Measurements from ENCODE around the gene KLHL29.
A peak's percentile ranks its signal among the peaks of the same experiment; 100 is the strongest.
"Not testable (repeated sequence)": the region's sequence is repeated elsewhere in the genome, so short reads cannot be mapped to it uniquely, and the experiment has no call there.

The KLHL29 gene

DNA sequence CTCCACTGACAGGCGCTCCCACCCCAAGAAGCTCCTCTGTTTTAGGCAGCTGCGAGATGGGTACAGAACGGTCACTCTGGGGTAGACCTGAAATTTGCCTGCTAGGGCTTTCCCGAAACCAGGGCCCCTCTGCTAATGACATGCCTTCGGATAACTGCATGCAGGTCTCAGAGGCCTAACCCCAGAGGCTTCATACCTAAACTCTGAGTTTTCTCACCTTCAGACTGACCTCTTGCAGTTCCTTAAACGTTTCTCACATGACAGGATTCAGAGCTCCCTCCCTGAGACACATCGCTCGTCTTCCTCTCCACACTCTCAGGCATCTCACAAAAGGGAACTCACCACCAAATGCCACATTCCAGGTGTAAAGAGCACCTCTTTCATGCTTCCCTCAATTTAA lies 11.3 kb upstream of the KLHL29 start:
- DNase-seq = no peak

- DNase-seq = no peak
Measured at GRCh38 chr2:23375448-23375847, 9.5 kb upstream of the KLHL29 start.

DNA sequence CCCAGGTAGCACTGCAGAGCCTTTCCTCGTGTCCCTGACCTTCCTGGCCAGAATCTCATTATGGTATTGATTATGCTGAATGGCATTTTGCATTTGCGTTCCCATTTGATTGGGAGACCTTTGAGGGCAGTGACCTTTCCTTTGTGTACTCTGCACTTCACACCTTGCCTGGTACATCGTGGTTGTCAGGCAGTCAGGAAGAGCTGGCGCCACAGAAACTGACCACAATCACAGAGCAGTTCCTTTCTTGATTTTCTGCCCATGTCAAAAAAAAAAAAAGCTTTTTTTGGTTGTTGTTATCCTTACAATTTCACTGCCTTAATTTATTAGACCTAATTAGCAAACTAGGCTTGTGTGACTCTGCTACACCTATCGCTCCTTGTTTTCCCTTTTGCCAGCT lies 8.9 kb upstream of the KLHL29 start:
- no peak for DNase-seq

DNA sequence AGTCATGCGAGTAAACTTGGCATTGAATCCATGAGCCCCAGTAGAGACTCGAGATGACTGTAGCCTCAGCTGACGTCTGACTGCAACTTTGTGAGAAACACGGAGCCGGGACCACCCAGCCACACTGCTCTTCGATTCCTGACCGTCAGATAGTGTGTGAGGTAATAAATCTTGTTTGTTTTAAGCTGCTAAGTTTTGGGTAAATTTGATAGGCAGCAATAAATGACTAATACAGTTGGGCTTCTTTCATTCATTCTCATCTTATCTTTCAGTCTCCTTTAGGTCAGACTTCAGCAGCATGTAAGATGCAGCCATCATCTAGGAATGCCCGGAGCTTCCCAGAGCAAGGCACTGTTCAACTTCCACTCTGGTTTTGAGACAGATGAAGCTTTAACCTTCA lies 8.0 kb upstream of the KLHL29 start:
- no peak for DNase-seq

- DNase-seq = no peak
Measured at GRCh38 chr2:23377771-23378170, 7.2 kb upstream of the KLHL29 start.

GRCh38 chr2:23378496-23378895 lies 6.5 kb upstream of the KLHL29 start:
- no peak for DNase-seq

GRCh38 chr2:23379220-23379695 lies 5.7 kb upstream of the KLHL29 start:
- no peak for DNase-seq

DNA sequence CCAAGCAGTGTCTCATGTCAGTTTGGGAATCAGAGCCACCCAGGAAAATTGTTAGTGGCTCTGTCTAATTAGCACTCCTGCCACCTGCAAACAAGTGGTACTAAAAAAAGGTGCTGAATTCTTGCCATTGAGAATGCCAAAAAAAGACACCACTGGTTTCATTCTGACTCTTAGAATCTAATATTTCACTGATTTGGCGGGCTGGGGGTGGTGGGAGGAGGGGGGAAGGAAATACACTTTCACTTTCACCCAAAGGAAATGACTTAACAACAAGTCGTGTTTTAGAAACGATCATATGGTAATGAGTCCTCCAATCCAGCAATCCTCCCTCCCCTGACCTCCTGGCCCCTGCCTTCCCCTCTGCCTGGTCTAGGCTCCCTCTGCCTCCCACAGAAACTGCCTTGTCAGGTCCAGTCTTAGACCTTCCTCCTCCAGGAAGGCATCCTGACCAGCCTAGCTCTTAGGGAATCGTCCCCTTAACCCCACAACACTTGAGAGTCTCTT lies 4.4 kb upstream of the KLHL29 start:
- peak; percentile 68 for DNase-seq

- peak; percentile 67 for DNase-seq
Measured at GRCh38 chr2:23381084-23381483, 3.9 kb upstream of the KLHL29 start.

- no peak for DNase-seq
Measured at GRCh38 chr2:23381485-23381884, 3.5 kb upstream of the KLHL29 start.

DNA sequence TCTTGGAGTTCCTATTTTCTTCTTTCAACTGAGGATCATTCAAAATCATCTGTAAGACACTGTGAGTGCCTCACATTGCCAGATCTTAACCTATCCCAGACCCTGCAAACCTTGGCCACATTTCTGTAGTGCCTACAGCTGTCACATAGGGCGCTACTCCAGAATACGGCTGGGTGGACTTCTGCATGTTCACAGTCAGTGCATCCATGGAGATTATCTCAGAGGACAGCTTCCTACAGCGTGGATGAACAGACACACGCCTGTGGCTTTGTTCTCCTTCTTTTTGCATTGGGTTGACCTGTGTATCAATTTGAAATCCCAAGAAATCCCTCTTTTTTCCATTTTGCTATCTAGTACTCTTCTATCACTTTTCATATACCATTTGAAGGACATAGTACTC lies 1.9 kb upstream of the KLHL29 start:
- no peak for DNase-seq

GRCh38 chr2:23385351-23385747 lies 370 bp downstream of the KLHL29 start:
- DNase-seq = peak; percentile 30

GRCh38 chr2:23385748-23386338 lies 864 bp downstream of the KLHL29 start:
- no peak for DNase-seq

DNA sequence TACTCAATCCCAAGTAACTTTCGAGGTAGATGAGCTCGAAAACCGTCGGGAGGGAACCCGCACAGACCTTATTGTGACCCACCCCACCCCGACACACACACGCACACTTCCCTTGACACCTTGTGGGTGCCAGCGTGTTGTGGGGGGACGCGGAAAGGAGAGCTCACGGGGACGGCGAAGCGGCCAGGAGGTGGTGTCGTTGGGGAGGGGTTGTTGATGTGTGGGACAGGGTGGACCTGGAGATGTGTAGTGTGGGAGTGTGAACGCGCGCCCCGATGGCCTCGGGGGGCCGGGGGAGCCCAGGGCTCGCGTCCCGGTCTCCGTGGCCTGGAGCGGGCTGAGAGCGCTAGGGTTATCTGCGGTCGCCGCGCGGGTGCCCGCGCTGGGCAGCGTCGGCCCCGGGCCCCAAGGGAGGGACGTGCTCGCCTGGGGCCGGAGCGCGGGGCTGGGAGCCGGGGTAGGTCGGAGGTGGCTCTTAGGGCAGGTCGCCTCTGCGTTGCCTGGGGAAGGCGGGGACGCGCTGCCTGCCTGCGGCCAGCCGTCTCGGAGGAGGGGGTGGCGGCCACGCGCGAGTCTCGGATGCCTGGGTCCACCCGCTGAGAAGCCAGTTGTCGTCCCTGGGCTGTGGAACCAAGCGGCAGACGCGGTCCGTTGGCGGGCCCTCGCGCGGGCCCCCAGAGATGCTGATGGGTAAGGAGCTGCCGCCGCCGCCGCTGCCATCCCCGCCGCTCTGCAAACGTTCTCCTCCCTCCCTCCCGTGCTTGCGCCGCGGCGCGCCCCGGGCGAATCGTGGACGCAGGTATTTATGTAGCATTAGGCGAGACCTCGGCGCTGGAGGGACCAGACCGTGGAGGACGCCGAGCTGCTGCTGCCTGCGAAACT lies 1.6 kb downstream of the KLHL29 start:
- DNase-seq = no peak

DNA sequence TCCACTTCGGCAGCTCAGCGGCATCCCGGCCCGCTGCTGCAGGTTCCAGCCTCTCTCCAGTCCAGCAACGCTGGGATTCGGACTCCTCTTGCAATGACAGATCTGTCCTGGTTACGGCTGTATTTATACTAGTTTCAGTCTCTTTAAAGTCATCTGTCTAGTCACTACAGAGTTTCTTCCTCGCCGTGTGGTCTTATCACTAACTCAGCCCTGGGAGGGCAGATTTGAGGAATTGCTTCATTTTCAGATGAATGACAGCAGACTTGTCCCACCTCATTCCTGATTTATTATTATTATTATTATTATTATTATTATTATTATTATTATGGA lies 2.2 kb downstream of the KLHL29 start:
- DNase-seq = no peak

- DNase-seq = no peak
Measured at GRCh38 chr2:23387845-23388244, 2.9 kb downstream of the KLHL29 start.

DNA sequence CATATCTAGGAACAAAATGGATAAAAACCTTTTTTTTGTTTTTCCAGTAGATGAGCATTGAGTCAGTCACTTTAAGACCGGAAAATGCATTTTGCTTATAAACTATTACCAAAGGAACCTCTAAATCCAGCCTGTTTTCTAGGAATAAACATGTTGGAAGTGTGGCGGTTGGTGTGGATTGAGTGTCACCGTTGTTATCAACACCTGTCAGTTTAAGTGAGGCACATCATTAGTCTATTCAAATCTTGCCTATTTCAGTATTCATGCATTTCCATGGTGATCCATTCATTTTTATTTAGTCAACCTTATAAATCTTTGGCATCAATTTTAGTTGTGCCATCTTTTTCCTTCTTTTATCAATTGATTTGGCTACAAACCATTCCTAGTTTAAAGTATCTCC lies 3.3 kb downstream of the KLHL29 start:
- DNase-seq = no peak

- DNase-seq = no peak
Measured at GRCh38 chr2:23388756-23389514, 4.0 kb downstream of the KLHL29 start.

DNA sequence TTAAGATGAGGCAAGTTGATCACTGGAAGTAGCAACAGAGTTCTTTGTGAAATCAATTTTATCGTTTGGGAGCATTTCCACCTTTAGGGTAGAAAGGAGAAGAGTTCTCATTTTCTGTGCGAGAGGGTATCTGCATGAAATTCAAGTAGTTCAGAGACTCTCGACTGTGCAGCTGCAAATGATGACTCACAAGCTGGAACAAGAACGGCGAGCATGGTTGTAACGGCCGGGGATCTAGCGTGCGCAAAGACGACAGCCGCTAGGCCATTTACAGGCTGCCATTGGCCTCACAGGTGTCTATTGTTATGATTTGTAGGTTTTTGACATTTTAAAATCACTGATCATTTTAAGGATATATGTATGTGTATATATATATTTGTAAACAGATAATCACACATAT lies 5.2 kb downstream of the KLHL29 start:
- no peak for DNase-seq

- DNase-seq = not testable (repeated sequence)
Measured at GRCh38 chr2:23391237-23391736, 6.3 kb downstream of the KLHL29 start.

GRCh38 chr2:23393722-23394121 lies 8.7 kb downstream of the KLHL29 start:
- DNase-seq = peak; percentile 41

- no peak for DNase-seq
Measured at GRCh38 chr2:23394700-23395099, 9.7 kb downstream of the KLHL29 start.

DNA sequence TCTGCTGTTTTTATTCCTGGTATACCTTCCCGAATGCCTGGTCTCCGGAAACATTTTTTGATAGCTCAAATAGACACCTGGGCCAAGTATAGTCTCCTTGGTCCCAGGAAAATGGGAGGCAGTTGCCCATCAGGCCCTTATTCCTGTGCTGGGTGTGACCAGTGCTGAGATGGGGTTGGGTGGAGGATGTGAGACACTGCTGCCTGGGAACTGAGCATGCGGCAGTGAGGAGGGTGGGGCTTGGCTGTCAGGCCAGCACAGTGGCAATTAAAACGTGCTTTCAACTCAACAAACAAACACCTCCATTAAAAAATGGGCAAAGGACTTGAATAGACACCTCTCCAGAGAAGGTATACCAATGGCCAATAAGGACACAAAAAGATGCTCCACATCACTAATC lies 12.5 kb downstream of the KLHL29 start:
- DNase-seq = no peak

Measured in inflammatory macrophage treated with lipopolysaccharide for 4 hours (primary cell).